K562 (cell line): ENCODE measurements around the gene NOD1. TPM values are rescaled to one million over a fixed set of nuclear protein-coding genes. Genes with fewer than 3 reads are reported as not detected.
A peak's percentile ranks its signal among the peaks of the same experiment; 100 is the strongest.

Experiments used
- ATAC-seq: fragments of 200-7000 bp; cut with Tn5 transposase; 3 replicates; pipeline ENCODE4 v1.9.1; 2020; ENCODE audit warnings: moderate library complexity
- BruUV-seq: library from RNA; stranded (reverse); fragments of 400-500 nt; replicated peaks from 2 replicates; lab custom pipeline; 2021; lab: Mats Ljungman, UMichigan
- CTCF ChIA-PET: fragments of 300-600 bp; formaldehyde crosslinking; extraction: SDS; loops from one replicate; lab custom pipeline; 2021; ENCODE audit warnings: low intra/inter-chr PET ratio; lab: Yijun Ruan, JAX
- POLR2A ChIA-PET: fragments of 300-600, 350-650 bp; sonication (Branson Sonifier 250); formaldehyde crosslinking; extraction: SDS; loops from one replicate; lab custom pipeline; 2021; ENCODE audit warnings: antibody characterized with exemption, inconsistent platforms; lab: Yijun Ruan, JAX
- DNase-seq, 4 experiments: peaks; one replicate each; pipeline versions ENCODE4 v3.0.0 to v3.0.0-alpha.2; 2011 to 2018; ENCODE audit warnings: low spot score in 3 of 4, mixed read lengths in 3 of 4; ENCODE audit errors: extremely low read depth in 1 of 4
- FAIRE-seq: peaks from 2 replicates; lab custom pipeline; 2011; peaks lifted over from hg19 to GRCh38; lab: Jason Lieb, UNC
- H2AFZ ChIP-seq: 2 replicates; pipeline ENCODE4 v1.6.0; 2011; ENCODE audit warnings: low read depth, low read length, control low read depth, inconsistent platforms
- H3K27ac ChIP-seq: fragments of 200-600 bp; 3 replicates; pipeline ENCODE4 v1.8.0; 2011; ENCODE audit warnings: low read depth, mild to moderate bottlenecking, control low read depth, inconsistent platforms, low read length, moderate library complexity, mixed read lengths; ENCODE audit errors: extremely low read depth
- H3K27me3 ChIP-seq, 2 experiments: fragments of 300-600 bp in 1 of 2; 2 replicates in 1 of 2; 3 replicates in 1 of 2; pipeline versions ENCODE4 v1.6.0 to v1.8.0; 2011; ENCODE audit warnings: inconsistent platforms in 2 of 2, low read length in 2 of 2, mild to moderate bottlenecking in 1 of 2, mixed read lengths in 1 of 2, moderate library complexity in 1 of 2; ENCODE audit not compliant: control insufficient read depth in 2 of 2, insufficient read depth in 2 of 2
- H3K36me3 ChIP-seq: fragments of 300-600 bp; 3 replicates; pipeline ENCODE4 v1.8.0; 2011; ENCODE audit warnings: mild to moderate bottlenecking, low read length, inconsistent platforms; ENCODE audit not compliant: control insufficient read depth, insufficient read depth
- H3K4me1 ChIP-seq, 2 experiments: fragments of 200-600 bp in 1 of 2; replicated peaks in 1 of 2; 2 replicates in 1 of 2; 3 replicates in 1 of 2; pipeline versions ENCODE4 v1.5.1 to v1.8.0; 2011; ENCODE audit warnings: inconsistent platforms in 2 of 2, low read length in 2 of 2, mild to moderate bottlenecking in 1 of 2, mixed read lengths in 1 of 2, moderate library complexity in 1 of 2; ENCODE audit not compliant: control insufficient read depth in 2 of 2, insufficient read depth in 2 of 2
- H3K4me2 ChIP-seq: 2 replicates; pipeline ENCODE4 v1.6.1; 2011; ENCODE audit warnings: low read length, control low read depth, inconsistent platforms, mixed read lengths; ENCODE audit not compliant: insufficient read depth
- H3K4me3 ChIP-seq: fragments of 200-600 bp; sonication (generic), shearing (Covaris generic); 2 replicates; pipeline ENCODE4 v1.5.1; 2016; ENCODE audit warnings: control low read depth, inconsistent platforms
- H3K79me2 ChIP-seq: fragments of 200-600 bp; 3 replicates; pipeline ENCODE4 v1.8.0; 2011; ENCODE audit warnings: low read length, inconsistent platforms; ENCODE audit not compliant: control insufficient read depth, insufficient read depth
- H3K9ac ChIP-seq, 2 experiments: 2 replicates each; pipeline versions ENCODE4 v1.6.0 to v1.6.1; 2011; ENCODE audit warnings: low read depth in 2 of 2, low read length in 2 of 2, control low read depth in 1 of 2, inconsistent platforms in 1 of 2, mild to moderate bottlenecking in 1 of 2, mixed read lengths in 1 of 2; ENCODE audit not compliant: insufficient read depth in 1 of 2
- H3K9me1 ChIP-seq: one replicate; pipeline ENCODE4 v1.6.0; 2011; ENCODE audit warnings: inconsistent platforms, mild to moderate bottlenecking, low read length, moderate library complexity; ENCODE audit not compliant: control insufficient read depth, insufficient read depth
- H3K9me3 ChIP-seq: replicated peaks from 2 replicates; pipeline ENCODE4 v1.5.1; 2011; ENCODE audit warnings: low read depth, low read length, inconsistent platforms; ENCODE audit not compliant: control insufficient read depth, insufficient read depth
- H4K20me1 ChIP-seq: replicated peaks from 2 replicates; pipeline ENCODE4 v1.6.1; 2011; ENCODE audit warnings: low read length, inconsistent platforms, mixed read lengths; ENCODE audit not compliant: control insufficient read depth, insufficient read depth
- BRF2 ChIP-seq: IDR thresholded peaks from 3 replicates; pipeline ENCODE4 v1.6.1; 2011; ENCODE audit warnings: borderline replicate concordance, mild to moderate bottlenecking; ENCODE audit not compliant: insufficient read length, insufficient read depth
- NFE2 ChIP-seq: IDR thresholded peaks from 2 replicates; pipeline ENCODE4 v1.6.1; 2014; ENCODE audit warnings: antibody characterized with exemption, low read depth
- WGBS: fragments of 100-300 bp; shearing (Covaris generic); methylation state at CpG from one replicate; pipeline ENCODE4 v1.1.6; 2016; ENCODE audit warnings: low coverage, mixed read lengths; ENCODE audit not compliant: insufficient coverage; ENCODE audit errors: missing lambda C conversion rate; 5-methylcytosine and 5-hydroxymethylcytosine counted together
- in situ Hi-C: fragments of 300-500 bp; cut with MboI; formaldehyde crosslinking; loops from 4 replicates; pipeline ENCODE4 v1.15.0; 2018; ENCODE audit warnings: inconsistent platforms, mixed read lengths
- intact Hi-C: fragments of 100-400 bp; cut with micrococcal nuclease; formaldehyde crosslinking; loops from 2 replicates; pipeline ENCODE4 v1.14.2; 2022
- polyA plus RNA-seq, 8 experiments: library from polyadenylated mRNA; depleted of rRNA in 4 of 8; stranded (reverse) in 5 of 8; unstranded in 3 of 8; fragments of >200 nt; fragmentation: Nextera tagmentation in 2 of 8; fragmentation: Illumina TruSeq in 1 of 8; extraction: Ambion mirVana in 2 of 8; extraction: Trizol in 1 of 8; gene quantifications; 2 replicates each; pipeline versions ENCODE4 v1.2.1 to v1.2.3, GENCODE V29; 2011 to 2014; ENCODE audit warnings: inconsistent platforms in 1 of 8, missing spikeins in 1 of 8
- total RNA-seq, 7 experiments: library from RNA; depleted of rRNA in 6 of 7; stranded (reverse); fragments of >200 nt in 6 of 7; fragmentation: Illumina TruSeq in 2 of 7; extraction: Trizol in 2 of 7; gene quantifications; 2 replicates each; pipeline versions ENCODE4 v1.2.1 to v1.2.3, GENCODE V29; 2011 to 2021; ENCODE audit warnings: low replicate concordance in 1 of 7

NOD1 gene
- total and polyA plus RNA-seq, 9 of the 15 experiments (the other 6 are each of a cell fraction or from before 2014, with no cell fraction given): 0.34 to 7.1 (median 4.7) TPM

- BruUV-seq: no TSS peak
These were observed 18.9 kb downstream of the NOD1 start for GRCh38 chr7:30459591-30460245.

More at GRCh38 chr7:30459591-30460245, 18.9 kb downstream of the NOD1 start:
- ATAC-seq (no peak), FAIRE-seq (no peak), DNase-seq (no peak)
- Histone ChIP-seq H4K20me1 (no peaks in the 10 kb centered on the region), H3K27me3 (no peaks in the 10 kb centered on the region), H3K4me2 (no peak overlapping the region), H3K4me3 (no peak overlapping the region), H2AFZ (no peak overlapping the region), H3K27ac (no peak overlapping the region), H3K79me2 (no peaks in the 10 kb centered on the region), H3K9me3 (no peaks in the 10 kb centered on the region), H3K9ac (no peak overlapping the region), H3K4me1 (peaks cover 0 to 4% of the 10 kb centered on the region in 2 experiments; a peak in 1 of 5 replicates), H3K9me1 (no peaks in the 10 kb centered on the region), H3K36me3 (0 out of 3 replicates have a peak, but pooled peaks cover 3% of the 10 kb centered on the region)
- ChIA-PET POLR2A (interaction anchor here (1.1 to 1.4 kb wide), 2 partner anchors 10 kb away, joined by 3 read pairs; no protein-coding TSS in a partner anchor), CTCF (interaction anchor here (0.5 kb wide), 1 partner anchor 48 kb away, joined by 3 read pairs; no protein-coding TSS in a partner anchor)
- intact Hi-C loops (no loop called here), in situ Hi-C loops (no loop called here)
- 57% methylated on average over 9 of the region's 9 CpGs for WGBS
- peak; percentile 18; the same call in 1 of the 2 replicates for TF ChIP-seq NFE2
- TF ChIP-seq BRF2: no peak
